HEK293T (cell line): ENCODE results near the gene ZCCHC9.
A peak's percentile ranks its signal among the peaks of the same experiment; 100 is the strongest.
"Not testable (repeated sequence)": the region's sequence is repeated elsewhere in the genome, so short reads cannot be mapped to it uniquely, and the experiment has no call there.

ENCODE experiments used
- CTCF ChIA-PET: fragments of 350-600 bp; formaldehyde crosslinking; extraction: SDS; loops from one replicate; lab custom pipeline; 2021; ENCODE audit warnings: antibody characterized with exemption, inconsistent platforms; lab: Yijun Ruan, JAX
- POLR2A ChIA-PET: fragments of 350-600 bp; formaldehyde crosslinking; extraction: SDS; loops from one replicate; lab custom pipeline; 2020; ENCODE audit warnings: antibody characterized with exemption, inconsistent platforms; lab: Yijun Ruan, JAX
- DNase-seq: peaks from one replicate; pipeline ENCODE4 v3.0.0; 2012; ENCODE audit warnings: mixed read lengths; ENCODE audit errors: extremely low spot score
- ARNT ChIP-seq: fragments of 450-650 bp; IDR thresholded peaks from 2 replicates; pipeline ENCODE4 v1.6.1; 2017; ENCODE audit warnings: mild to moderate bottlenecking
- BHLHE40 ChIP-seq: fragments of 450-650 bp; IDR thresholded peaks from 2 replicates; pipeline ENCODE4 v1.6.1; 2016; ENCODE audit warnings: mild to moderate bottlenecking, moderate library complexity, borderline replicate concordance
- CTBP1 ChIP-seq: fragments of 450-650 bp; IDR thresholded peaks from 2 replicates; pipeline ENCODE4 v1.6.1; 2016; ENCODE audit warnings: borderline replicate concordance
- ELF4 ChIP-seq: fragments of 450-650 bp; IDR thresholded peaks from 2 replicates; pipeline ENCODE4 v1.6.1; 2017; ENCODE audit warnings: antibody characterized with exemption
- FOXA1 ChIP-seq: fragments of 450-650 bp; IDR thresholded peaks from 2 replicates; pipeline ENCODE4 v1.6.1; 2016; ENCODE audit warnings: mild to moderate bottlenecking
- FOXK2 ChIP-seq: fragments of 450-650 bp; IDR thresholded peaks from 2 replicates; pipeline ENCODE4 v1.6.1; 2016; ENCODE audit warnings: mild to moderate bottlenecking
- FOXM1 ChIP-seq: fragments of 450-650 bp; IDR thresholded peaks from 2 replicates; pipeline ENCODE4 v1.6.1; 2017; ENCODE audit warnings: mild to moderate bottlenecking, borderline replicate concordance
- HDGF ChIP-seq: fragments of 450-650 bp; IDR thresholded peaks from 2 replicates; pipeline ENCODE4 v1.6.1; 2017; ENCODE audit warnings: antibody characterized with exemption, borderline replicate concordance
- L3MBTL2 ChIP-seq: fragments of 450-650 bp; conservative IDR thresholded peaks from 2 replicates; pipeline ENCODE4 v1.6.1; 2016; ENCODE audit warnings: mild to moderate bottlenecking
- LEF1 ChIP-seq: fragments of 450-650 bp; IDR thresholded peaks from 2 replicates; pipeline ENCODE4 v1.6.1; 2017; ENCODE audit warnings: mild to moderate bottlenecking, borderline replicate concordance
- NFRKB ChIP-seq: fragments of 450-650 bp; IDR thresholded peaks from 2 replicates; pipeline ENCODE4 v1.6.1; 2016; ENCODE audit warnings: mild to moderate bottlenecking, moderate library complexity
- SP1 ChIP-seq: fragments of 450-650 bp; IDR thresholded peaks from 2 replicates; pipeline ENCODE4 v1.6.1; 2017
- SUZ12 ChIP-seq: fragments of 450-650 bp; IDR thresholded peaks from 2 replicates; pipeline ENCODE4 v1.6.1; 2016; ENCODE audit warnings: mild to moderate bottlenecking
- TARDBP ChIP-seq: fragments of 450-650 bp; IDR thresholded peaks from 2 replicates; pipeline ENCODE4 v1.6.1; 2016
- ZNF384 ChIP-seq: fragments of 450-650 bp; IDR thresholded peaks from 2 replicates; pipeline ENCODE4 v1.6.1; 2016
- TF ChIP-seq, protein P1 (sequence below): fragments of 450-650 bp; IDR thresholded peaks from 2 replicates; pipeline ENCODE4 v1.6.1; 2016

The ZCCHC9 gene

DNA sequence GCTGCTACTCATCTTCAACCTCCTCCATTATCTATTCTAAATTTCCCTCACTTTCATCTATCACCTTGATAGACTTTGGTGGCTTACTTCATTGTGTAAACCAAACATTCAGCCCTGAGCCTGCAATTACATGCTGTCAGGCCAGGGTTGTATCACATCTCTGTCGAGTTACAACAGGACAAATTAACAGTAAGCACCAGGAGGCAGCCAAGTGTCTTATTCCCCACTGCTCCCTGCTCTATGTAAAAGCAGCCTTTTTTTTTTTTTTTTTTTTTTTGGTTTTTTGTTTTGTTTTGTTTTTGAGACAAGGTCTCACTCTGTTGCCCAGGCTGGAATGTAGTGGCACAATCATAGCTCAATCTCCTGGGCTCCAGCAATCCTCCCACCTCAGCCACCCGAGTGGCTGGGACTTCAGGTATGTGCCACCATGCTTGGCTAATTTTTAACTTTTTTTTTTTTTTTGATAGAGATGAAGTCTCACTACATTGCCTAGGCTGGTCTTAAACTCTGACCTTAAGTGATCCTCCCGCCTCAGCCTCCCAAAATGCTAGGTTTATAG is 15.2 kb upstream of the ZCCHC9 start:
- POLR2A ChIA-PET: interaction anchor here (1.4 kb wide), 1 partner anchor 15 kb away, joined by 5 read pairs; the partner anchor contains the start of gene ZCCHC9
- TF ChIP-seq L3MBTL2: no peak
- peak; percentile 33; the same call in 1 of the 2 replicates for TF ChIP-seq ZNF384
- CTCF ChIA-PET: no interaction called here
- DNase-seq: no peak

DNA sequence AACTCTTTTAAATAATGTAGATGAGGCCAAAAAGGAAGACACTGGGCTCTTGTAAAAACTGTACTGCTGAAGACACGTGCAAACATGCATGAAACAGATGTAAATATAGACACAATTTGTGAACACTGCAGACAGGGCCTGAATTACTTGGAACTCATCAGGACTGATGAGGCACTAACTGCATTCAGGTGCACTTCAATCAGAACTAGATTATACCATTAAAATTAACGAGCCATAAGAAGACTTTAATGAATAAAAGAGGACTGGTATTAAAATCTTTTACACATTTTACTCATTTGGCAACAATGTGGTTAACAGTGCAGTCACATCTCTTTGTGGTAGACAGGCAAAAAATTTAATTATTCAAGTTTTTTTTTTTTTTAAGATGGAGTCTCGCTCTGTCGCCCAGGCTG is 13.4 kb upstream of the ZCCHC9 start:
- DNase-seq: no peak
- POLR2A ChIA-PET: no interaction called here
- CTCF ChIA-PET: no interaction called here
- TF ChIP-seq SP1 (no peak), BHLHE40 (no peak)

DNA sequence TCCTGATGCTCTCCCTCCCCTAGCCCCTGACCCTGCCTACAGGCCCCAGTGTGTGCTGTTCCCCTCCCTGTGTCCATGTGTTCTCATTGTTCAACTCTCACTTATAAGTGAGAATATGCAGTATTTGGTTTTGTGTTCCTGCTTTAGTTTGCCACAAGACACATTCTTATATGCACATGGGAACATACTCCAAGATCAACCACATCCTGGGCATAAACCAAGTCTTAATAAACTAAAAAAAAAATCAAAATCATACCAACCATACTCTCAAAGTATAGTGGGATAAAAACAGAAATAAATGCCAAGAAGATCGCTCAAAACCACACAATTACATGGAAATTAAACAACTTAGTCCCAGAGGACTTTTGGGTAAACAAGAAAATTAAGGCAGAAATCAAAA is 11.2 kb upstream of the ZCCHC9 start:
- no peak for DNase-seq

DNA sequence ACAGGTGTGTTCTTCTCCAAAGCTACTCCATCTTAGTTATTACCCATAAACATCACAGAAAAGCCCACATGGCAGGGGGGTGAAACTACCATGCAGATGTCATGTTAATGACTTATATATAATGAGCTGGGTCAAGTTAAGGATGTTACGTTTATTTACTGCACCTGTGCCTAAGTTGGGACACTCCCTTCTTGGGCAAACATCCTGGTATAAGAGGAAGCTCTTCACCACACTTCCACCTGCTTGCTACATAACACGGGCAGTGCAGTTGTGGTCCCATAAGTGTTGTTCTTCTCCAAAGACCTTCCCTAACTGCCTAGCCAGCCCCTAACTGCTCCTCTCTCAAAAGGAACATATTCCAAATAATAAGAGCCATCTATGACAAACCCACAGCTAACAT is 9.3 kb upstream of the ZCCHC9 start:
- no peak for DNase-seq
- CTCF ChIA-PET: no interaction called here
- no peak for TF ChIP-seq ZNF384
- no peak for TF ChIP-seq ELF4
- TF ChIP-seq FOXK2: no peak
- TF ChIP-seq L3MBTL2: no peak
- TF ChIP-seq TARDBP: no peak
- TF ChIP-seq ARNT: no peak
- no peak for TF ChIP-seq SUZ12
- TF ChIP-seq SP1: no peak
- TF ChIP-seq BHLHE40: no peak
- TF ChIP-seq FOXA1: no peak
- TF ChIP-seq NFRKB: no peak
- no peak for TF ChIP-seq HDGF
- POLR2A ChIA-PET: interaction anchor here (1.0 kb wide), 1 partner anchor 10 kb away, joined by 4 read pairs; no protein-coding TSS in a partner anchor

More for the DNA sequence above, 11.2 kb upstream of the ZCCHC9 start:
- no peak for TF ChIP-seq NFRKB
- TF ChIP-seq ARNT: no peak
- no peak for TF ChIP-seq ELF4
- TF ChIP-seq BHLHE40: no peak
- no peak for TF ChIP-seq FOXM1
- POLR2A ChIA-PET: no interaction called here
- CTCF ChIA-PET: no interaction called here

DNA sequence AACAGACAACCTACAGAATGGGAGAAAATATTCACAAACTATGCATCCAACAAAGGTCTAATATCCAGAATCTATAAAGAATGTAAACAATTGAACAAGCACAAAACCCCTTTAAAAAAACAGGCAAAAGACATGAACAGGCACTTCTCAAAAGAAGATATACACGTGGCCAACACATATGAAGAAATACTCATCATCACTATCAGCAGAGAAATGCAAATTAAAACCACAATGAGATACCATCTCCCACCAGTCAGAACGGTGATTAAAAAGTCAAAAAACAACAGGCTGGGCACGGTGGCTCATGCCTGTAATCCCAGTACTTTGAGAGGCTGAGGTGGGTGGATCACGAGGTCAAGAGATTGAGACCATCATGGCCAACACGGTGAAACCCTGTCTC is 7.4 kb upstream of the ZCCHC9 start:
- CTCF ChIA-PET: interaction anchor here (0.6 kb wide), 1 partner anchor 275 kb away, joined by 3 read pairs; no protein-coding TSS in a partner anchor
- DNase-seq, POLR2A ChIA-PET: not testable (repeated sequence)

DNA sequence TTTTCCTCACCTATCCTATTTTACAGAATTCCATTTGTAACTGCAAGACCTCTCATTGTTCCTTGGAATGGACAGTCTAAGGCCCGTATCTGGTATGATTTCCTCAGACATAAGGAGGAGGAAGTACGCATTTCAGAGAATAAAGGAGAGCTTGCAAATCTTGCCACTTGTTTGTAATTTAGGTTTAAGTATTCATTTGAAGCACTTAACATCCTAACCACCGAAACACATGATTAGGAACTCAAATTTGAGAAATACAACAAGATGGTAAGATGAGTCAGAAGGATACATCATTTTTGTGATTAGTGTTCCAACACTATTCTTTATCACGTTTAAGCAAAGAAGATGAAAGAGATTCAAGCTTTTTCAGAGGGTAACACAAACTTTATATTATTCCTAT is 3.9 kb upstream of the ZCCHC9 start:
- no peak for DNase-seq
- ChIA-PET CTCF (no interaction called here), POLR2A (no interaction called here)
- no peak for TF ChIP-seq FOXK2

DNA sequence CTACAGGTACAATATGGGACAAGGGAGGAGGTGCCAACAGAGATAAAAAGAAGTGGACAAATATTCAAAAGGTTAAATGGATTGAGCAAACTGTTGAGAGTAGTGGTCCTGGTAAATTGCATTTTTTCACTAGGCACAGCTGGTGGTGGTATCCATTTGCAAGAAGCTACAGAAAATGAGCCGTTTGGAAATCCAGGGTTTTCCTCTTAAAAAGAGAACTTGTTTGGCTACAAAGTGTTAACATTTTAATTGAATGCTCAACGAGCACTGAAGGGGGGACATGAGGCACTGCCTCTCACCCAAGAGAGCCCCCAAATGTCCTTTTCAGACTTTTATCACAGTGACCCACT is 491 bp upstream of the ZCCHC9 start:
- ChIA-PET CTCF (no interaction called here), POLR2A (interaction anchor here (0.7 to 2.1 kb wide), 10 partner anchors 14 to 977 kb away, joined by 3 to 10 read pairs (median 4); partner anchors contain the start of gene RPS23)
- no peak for TF ChIP-seq ZNF384
- no peak for DNase-seq

DNA sequence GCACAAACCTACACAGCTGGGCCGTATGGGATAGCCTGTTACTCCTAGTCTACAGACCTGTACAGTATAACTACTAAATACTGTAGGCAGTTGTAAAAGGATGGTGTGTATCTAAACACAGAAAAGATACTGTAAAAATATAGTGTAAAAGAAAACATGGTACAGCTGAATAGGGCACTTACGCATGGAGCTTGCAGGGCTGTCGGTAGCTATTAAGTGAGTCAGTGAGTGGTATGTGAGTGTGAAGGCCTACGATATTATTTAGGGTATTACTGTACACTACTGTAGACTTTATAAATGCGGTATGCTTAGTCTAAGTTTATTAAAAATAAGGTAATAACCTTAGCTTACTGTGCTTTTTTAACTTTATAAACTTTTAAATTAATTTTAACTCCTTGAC is 1.2 kb downstream of the ZCCHC9 start:
- CTCF ChIA-PET: no interaction called here
- POLR2A ChIA-PET: interaction anchor here (1.1 to 1.7 kb wide), 5 partner anchors 8 to 976 kb away, joined by 3 to 11 read pairs (median 7); partner anchors contain the start of gene RPS23
- DNase-seq: no peak
- TF ChIP-seq FOXM1: no peak
- no peak for TF ChIP-seq CTBP1
- TF ChIP-seq L3MBTL2: no peak
- TF ChIP-seq FOXA1: no peak
- TF ChIP-seq TARDBP: no peak
- no peak for TF ChIP-seq LEF1
- no peak for TF ChIP-seq HDGF

DNA sequence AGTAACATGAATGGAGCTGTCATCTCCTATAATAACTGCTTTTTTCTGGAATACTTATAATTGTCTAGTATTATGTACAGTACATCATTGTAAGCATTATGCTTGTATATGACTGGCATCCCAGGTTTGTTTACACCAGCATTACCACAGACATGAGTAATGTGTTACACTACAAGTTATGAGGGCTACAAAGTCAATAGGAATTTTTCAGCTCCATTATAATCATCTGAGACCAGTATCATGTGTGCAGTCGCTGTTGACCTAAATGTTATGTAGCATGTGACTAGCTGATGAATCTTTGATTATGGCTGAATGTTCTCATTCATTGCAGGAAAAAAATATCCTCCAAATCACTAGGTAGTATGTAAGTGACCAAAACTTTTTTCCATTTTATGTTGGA is 2.2 kb downstream of the ZCCHC9 start:
- DNase-seq: no peak
- POLR2A ChIA-PET: interaction anchor here (0.7 kb wide), 1 partner anchor 495 kb away, joined by 3 read pairs; no protein-coding TSS in a partner anchor
- CTCF ChIA-PET: no interaction called here

DNA sequence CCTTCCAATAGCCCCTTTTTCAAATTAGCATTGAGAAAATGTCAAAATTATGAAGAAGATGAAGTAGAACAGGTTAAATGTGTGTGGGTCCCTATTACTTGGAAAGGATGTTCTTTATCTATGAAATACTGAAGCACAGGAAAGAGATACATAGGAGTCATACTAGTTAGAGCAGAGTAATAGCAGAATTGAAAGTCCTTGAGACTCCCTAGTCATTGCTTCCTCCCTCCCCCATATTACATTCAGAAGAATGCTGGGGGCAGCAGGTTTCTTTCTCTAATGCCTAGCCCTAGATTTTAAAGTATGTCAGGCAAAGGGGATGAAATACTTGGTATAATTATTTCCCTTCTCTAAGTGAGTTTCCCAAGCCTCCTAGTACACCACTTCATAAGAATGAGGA is 4.4 kb downstream of the ZCCHC9 start:
- no peak for TF ChIP-seq BHLHE40
- TF ChIP-seq CTBP1: no peak
- TF ChIP-seq FOXA1: no peak
- no peak for TF ChIP-seq L3MBTL2
- TF ChIP-seq HDGF: no peak
- TF ChIP-seq TARDBP: no peak
- no peak for TF ChIP-seq ZNF384
- TF ChIP-seq ELF4: no peak
- no peak for TF ChIP-seq FOXK2
- no peak for TF ChIP-seq FOXM1
- TF ChIP-seq, protein P1, sequence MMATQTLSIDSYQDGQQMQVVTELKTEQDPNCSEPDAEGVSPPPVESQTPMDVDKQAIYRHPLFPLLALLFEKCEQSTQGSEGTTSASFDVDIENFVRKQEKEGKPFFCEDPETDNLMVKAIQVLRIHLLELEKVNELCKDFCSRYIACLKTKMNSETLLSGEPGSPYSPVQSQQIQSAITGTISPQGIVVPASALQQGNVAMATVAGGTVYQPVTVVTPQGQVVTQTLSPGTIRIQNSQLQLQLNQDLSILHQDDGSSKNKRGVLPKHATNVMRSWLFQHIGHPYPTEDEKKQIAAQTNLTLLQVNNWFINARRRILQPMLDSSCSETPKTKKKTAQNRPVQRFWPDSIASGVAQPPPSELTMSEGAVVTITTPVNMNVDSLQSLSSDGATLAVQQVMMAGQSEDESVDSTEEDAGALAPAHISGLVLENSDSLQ: no peak
- no peak for TF ChIP-seq LEF1
- DNase-seq: no peak
- POLR2A ChIA-PET: no interaction called here
- CTCF ChIA-PET: no interaction called here

More for the DNA sequence above, 2.2 kb downstream of the ZCCHC9 start:
- TF ChIP-seq ARNT: no peak
- TF ChIP-seq BHLHE40: no peak
- TF ChIP-seq CTBP1: no peak
- no peak for TF ChIP-seq FOXM1
